OCI-LY1 (cell line): Measurements from ENCODE around the gene AXIN1.
A peak's percentile ranks its signal among the peaks of the same experiment; 100 is the strongest.
"Not testable (repeated sequence)": the region's sequence is repeated elsewhere in the genome, so short reads cannot be mapped to it uniquely, and the experiment has no call there.

Experiments
- H2AFZ ChIP-seq: fragments of 200-600 bp; sonication (generic), shearing (Covaris generic); 2 replicates; pipeline ENCODE4 v1.6.0; 2014; ENCODE audit warnings: antibody characterized with exemption, mild to moderate bottlenecking, low read length
- H3F3A ChIP-seq: fragments of 200-600 bp; sonication (generic), shearing (Covaris generic); 2 replicates; pipeline ENCODE4 v1.6.0; 2014; ENCODE audit warnings: mild to moderate bottlenecking, antibody characterized with exemption, low read length, moderate library complexity; ENCODE audit not compliant: insufficient read depth
- H3K27ac ChIP-seq: fragments of 200-600 bp; sonication (generic); 2 replicates; pipeline ENCODE4 v1.5.1; 2014; ENCODE audit warnings: low read length, mixed run types, mild to moderate bottlenecking, low read depth; ENCODE audit not compliant: poor library complexity, severe bottlenecking
- H3K27me3 ChIP-seq: fragments of 200-600 bp; sonication (generic); 2 replicates; pipeline ENCODE4 v1.6.0; 2014; ENCODE audit warnings: antibody characterized with exemption, mild to moderate bottlenecking, low read length, moderate library complexity; ENCODE audit not compliant: insufficient read depth
- H3K36me3 ChIP-seq: fragments of 200-600 bp; sonication (generic); 2 replicates; pipeline ENCODE4 v1.6.1; 2014; ENCODE audit warnings: mild to moderate bottlenecking, antibody characterized with exemption, low read length, moderate library complexity, mixed read lengths; ENCODE audit not compliant: insufficient read depth
- H3K4me1 ChIP-seq: fragments of 200-600 bp; sonication (generic); 2 replicates; pipeline ENCODE4 v1.5.1; 2014; ENCODE audit warnings: mild to moderate bottlenecking, low read length, moderate library complexity; ENCODE audit not compliant: insufficient read depth, severe bottlenecking
- H3K4me2 ChIP-seq: fragments of 200-600 bp; sonication (generic), shearing (Covaris generic); 2 replicates; pipeline ENCODE4 v1.6.1; 2014; ENCODE audit warnings: low read length
- H3K4me3 ChIP-seq: fragments of 200-600 bp; sonication (generic); 2 replicates; pipeline ENCODE4 v1.5.1; 2014; ENCODE audit warnings: low read length, low read depth, mild to moderate bottlenecking, mixed read lengths; ENCODE audit not compliant: poor library complexity, severe bottlenecking
- H3K79me2 ChIP-seq: fragments of 200-600 bp; shearing (Covaris generic); 2 replicates; pipeline ENCODE4 v1.6.1; 2016; ENCODE audit warnings: mixed run types, low read length, mixed read lengths; ENCODE audit not compliant: insufficient read depth
- H3K9ac ChIP-seq: fragments of 200-600 bp; sonication (generic), shearing (Covaris generic); 2 replicates; pipeline ENCODE4 v1.6.1; 2014; ENCODE audit warnings: mild to moderate bottlenecking, low read length, mixed read lengths
- H3K9me2 ChIP-seq: fragments of 200-600 bp; sonication (generic), shearing (Covaris generic); 2 replicates; pipeline ENCODE4 v1.6.1; 2014; ENCODE audit warnings: low read depth, mild to moderate bottlenecking, low read length, mixed read lengths
- H3K9me3 ChIP-seq: fragments of 200-600 bp; shearing (Covaris generic); 2 replicates; pipeline ENCODE4 v1.6.1; 2014; ENCODE audit warnings: low read length, mixed read lengths
- H4K20me1 ChIP-seq: fragments of 200-600 bp; sonication (generic), shearing (Covaris generic); 2 replicates; pipeline ENCODE4 v1.6.0; 2016; ENCODE audit warnings: mild to moderate bottlenecking, low read length; ENCODE audit not compliant: insufficient read depth
- CTCF ChIP-seq: fragments of 200-600 bp; sonication (generic), shearing (Covaris generic); IDR thresholded peaks from 2 replicates; pipeline ENCODE4 v1.5.1; 2017; ENCODE audit warnings: mild to moderate bottlenecking, antibody characterized with exemption, low read length, moderate library complexity, mixed read lengths
- EZH2 ChIP-seq: fragments of 200-600 bp; sonication (generic), shearing (Covaris generic); IDR thresholded peaks from 2 replicates; pipeline ENCODE4 v1.8.0; 2017; ENCODE audit warnings: borderline replicate concordance, mixed run types, mild to moderate bottlenecking, antibody characterized with exemption, low read length, moderate library complexity, mixed read lengths

AXIN1 gene

GRCh38 chr16:350203-350602 lies 2.3 kb downstream of the AXIN1 start:
- peak overlapping the region; percentile 49; the same call in 1 of the 2 replicates for H3K4me2 ChIP-seq
- no peak overlapping the region for H3K4me3 ChIP-seq
- H4K20me1 ChIP-seq, result no peaks in the 10 kb centered on the region
- no peaks in the 10 kb centered on the region for H3K27me3 ChIP-seq
- H3K36me3 ChIP-seq, result peaks cover 34% of the 10 kb centered on the region
- no peaks in the 10 kb centered on the region for H3F3A ChIP-seq
- H2AFZ ChIP-seq, result no peak overlapping the region
- peaks cover 23% of the 10 kb centered on the region; the same call in 1 of the 2 replicates for H3K79me2 ChIP-seq
- no peaks in the 10 kb centered on the region for H3K9me3 ChIP-seq
- H3K27ac ChIP-seq, result peak overlapping the region; percentile 49
- peak overlapping the region; percentile 5; the same call in 1 of the 2 replicates for H3K9ac ChIP-seq
- no peaks in the 10 kb centered on the region for H3K9me2 ChIP-seq
- TF ChIP-seq EZH2, result no peak
- no peak for TF ChIP-seq CTCF
- peaks cover 32% of the 10 kb centered on the region for H3K4me1 ChIP-seq

- no peaks in the 10 kb centered on the region for H3F3A ChIP-seq
- H3K36me3 ChIP-seq, result peaks cover 43% of the 10 kb centered on the region
- peak overlapping the region; percentile 13 for H3K4me3 ChIP-seq
- H3K27ac ChIP-seq, result peak overlapping the region; percentile 49
- no peaks in the 10 kb centered on the region for H3K27me3 ChIP-seq
- no peaks in the 10 kb centered on the region for H4K20me1 ChIP-seq
- H3K79me2 ChIP-seq, result peaks cover 23% of the 10 kb centered on the region; the same call in 1 of the 2 replicates
- peak overlapping the region; percentile 5; the same call in 1 of the 2 replicates for H3K9ac ChIP-seq
- no peaks in the 10 kb centered on the region for H3K9me3 ChIP-seq
- peak overlapping the region; percentile 49; the same call in 1 of the 2 replicates for H3K4me2 ChIP-seq
- H2AFZ ChIP-seq, result no peak overlapping the region
- TF ChIP-seq EZH2 (no peak), CTCF (no peak)
- peaks cover 32% of the 10 kb centered on the region for H3K4me1 ChIP-seq
- H3K9me2 ChIP-seq, result no peaks in the 10 kb centered on the region
Observed at GRCh38 chr16:349211-349610, 3.3 kb downstream of the AXIN1 start.

- Histone ChIP-seq H3K4me1 (peaks cover 32% of the 10 kb centered on the region), H3K79me2 (peaks cover 23% of the 10 kb centered on the region; the same call in 1 of the 2 replicates), H3K36me3 (peaks cover 43% of the 10 kb centered on the region)
- H3K9me3 ChIP-seq, H2AFZ ChIP-seq, H3K27me3 ChIP-seq, H3K27ac ChIP-seq, H3K4me3 ChIP-seq, H3K4me2 ChIP-seq, H3F3A ChIP-seq, H3K9me2 ChIP-seq, H3K9ac ChIP-seq, H4K20me1 ChIP-seq: not testable (repeated sequence)
Observed at GRCh38 chr16:348495-348894, 4.0 kb downstream of the AXIN1 start.

GRCh38 chr16:347203-347602 lies 5.3 kb downstream of the AXIN1 start:
- Histone ChIP-seq H4K20me1 (no peaks in the 10 kb centered on the region), H3K27me3 (no peaks in the 10 kb centered on the region), H3K9me2 (no peaks in the 10 kb centered on the region), H3K9me3 (no peaks in the 10 kb centered on the region), H3K4me3 (no peak overlapping the region), H3K4me1 (peaks cover 28% of the 10 kb centered on the region), H3K36me3 (peaks cover 43% of the 10 kb centered on the region), H3F3A (no peaks in the 10 kb centered on the region), H3K4me2 (no peak overlapping the region), H3K9ac (no peak overlapping the region), H2AFZ (no peak overlapping the region), H3K79me2 (peaks cover 23% of the 10 kb centered on the region; the same call in 1 of the 2 replicates), H3K27ac (no peak overlapping the region)
- TF ChIP-seq EZH2 (no peak), CTCF (no peak)
